ENCODE measurements around the gene PFKL. TPM values are rescaled to one million over a fixed set of nuclear protein-coding genes. Genes with fewer than 3 reads are reported as not detected.

The PFKL gene
- total and polyA plus RNA-seq, 2 of the 8 experiments (the other 6 are each of a cell fraction or from before 2014, with no cell fraction given) = 80.2 to 82.3 TPM

- Histone ChIP-seq H3K4ac (replicated peaks; ENCODE audit: insufficient read length, low read depth, low read length) (no peak overlapping the region), H3K14ac (ENCODE audit: insufficient read length) (no peak overlapping the region), H3K36me3 (ENCODE audit: control insufficient read depth in 2 of 4, insufficient read depth in 4 of 4, low read length in 3 of 4) (no peaks in the 10 kb centered on the region), H3K56ac (replicated peaks; ENCODE audit: insufficient read length, low read depth, low read length) (no peak overlapping the region), H4K20me1 (replicated peaks in 1 of 2; ENCODE audit: control insufficient read depth in 1 of 2, insufficient read depth in 2 of 2, low read length in 2 of 2) (no peaks in the 10 kb centered on the region), H2BK20ac (ENCODE audit: low read length) (no peak overlapping the region), H3K9me3 (ENCODE audit: insufficient read depth in 2 of 2, low read depth in 1 of 2, low read length in 1 of 2) (no peaks in the 10 kb centered on the region), H4K5ac (ENCODE audit: insufficient read length, low read depth, low read length) (no peak overlapping the region), H2BK15ac (ENCODE audit: low read length) (no peak overlapping the region), H3K79me2 (ENCODE audit: control insufficient read depth in 1 of 2, insufficient read depth in 2 of 2, low read length in 2 of 2) (no peaks in the 10 kb centered on the region), H3K23ac (ENCODE audit: insufficient read length) (no peak overlapping the region), H3K4me1 (replicated peaks in 1 of 4; ENCODE audit: control insufficient read depth in 3 of 4, insufficient read depth in 4 of 4, low read length in 3 of 4) (no peaks in the 10 kb centered on the region), H2BK5ac (ENCODE audit: low read depth, low read length) (no peak overlapping the region), H3K18ac (ENCODE audit: extremely low read depth, low read length) (no peak overlapping the region), H3K4me2 (ENCODE audit: insufficient read depth in 1 of 2, low read depth in 2 of 2, low read length in 2 of 2) (no peak overlapping the region), H2AFZ (ENCODE audit: low read length) (no peak overlapping the region), H3K9ac (replicated peaks in 1 of 4; ENCODE audit: extremely low read depth in 1 of 4, low read depth in 3 of 4, low read length in 3 of 4) (no peak overlapping the region), H3K27me3 (replicated peaks in 1 of 4; ENCODE audit: control insufficient read depth in 3 of 4, extremely low read depth in 1 of 4, insufficient read depth in 3 of 4, low read length in 3 of 4) (peaks cover 0 to 6% (median 3%) of the 10 kb centered on the region in 4 experiments; a peak in 5 of 7 replicates), H2BK12ac (ENCODE audit: low read depth, low read length) (no peak overlapping the region), H3K23me2 (ENCODE audit: low read depth, low read length) (no peaks in the 10 kb centered on the region; the same call in 1 of the 2 replicates), H3K27ac (ENCODE audit: low read depth, low read length) (no peak overlapping the region), H4K91ac (replicated peaks; ENCODE audit: insufficient read length, low read length) (no peak overlapping the region), H3K79me1 (ENCODE audit: low read depth, low read length) (no peaks in the 10 kb centered on the region), H2BK120ac (replicated peaks; ENCODE audit: low read depth, low read length) (no peak overlapping the region), H4K8ac (ENCODE audit: extremely low read depth, insufficient read depth, low read length) (no peak overlapping the region), H3K4me3 (ENCODE audit: extremely low read depth in 1 of 4, insufficient read depth in 2 of 4, low read depth in 3 of 4, low read length in 4 of 4) (no peak overlapping the region), H2AK5ac (ENCODE audit: low read depth, low read length) (no peak overlapping the region)
- ChIA-PET CTCF (ENCODE audit: partially characterized antibody) (interaction anchor here (0.6 to 0.9 kb wide), 2 partner anchors 8 to 10 kb away, joined by 3 read pairs; no protein-coding TSS in a partner anchor), POLR2A (ENCODE audit: partially characterized antibody) (interaction anchor here (0.6 kb wide), 1 partner anchor 23 kb away, joined by 3 read pairs; no protein-coding TSS in a partner anchor)
- no peak for DNase-seq (ENCODE audit: low read depth in 1 of 2, low spot score in 2 of 2)
- WGBS, 2 experiments (ENCODE audit: extremely low coverage in 1 of 2, insufficient coverage in 1 of 2, insufficient read length in 1 of 2, insufficient replicate concordance in 2 of 2, low coverage in 1 of 2, low lambda C conversion rate in 2 of 2, missing lambda C conversion rate in 1 of 2) = 86% methylated on average over 27 of the region's 33 CpGs; no CpG with 5 or more reads in 1 of the 2 experiments
- FAIRE-seq = no peak
Measured at GRCh38 chr21:44291078-44291935, 8.5 kb upstream of the PFKL start.

Data from H1 (cell line).